ENCODE results near the gene CAND1.

CAND1 gene

GRCh38 chr12:67274186-67274585 is 5.0 kb downstream of the CAND1 start:
- Histone ChIP-seq H2BK5ac (ENCODE audit: low read length) (no peak overlapping the region), H3K36me3 (ENCODE audit: control insufficient read depth, insufficient read depth, low read length) (no peaks in the 10 kb centered on the region), H3K79me1 (ENCODE audit: low read length) (peaks cover 4% of the 10 kb centered on the region), H3K27ac (ENCODE audit: low read depth, low read length) (no peak overlapping the region), H3K4ac (ENCODE audit: low read depth, low read length) (no peak overlapping the region), H3K23ac (ENCODE audit: low read length) (no peak overlapping the region), H4K5ac (ENCODE audit: low read length) (no peak overlapping the region), H3K79me2 (ENCODE audit: control insufficient read depth, insufficient read depth, low read length) (peaks cover 86% of the 10 kb centered on the region), H3K56ac (ENCODE audit: low read length) (no peak overlapping the region), H3K27me3 (ENCODE audit: insufficient read depth, low read length, poor library complexity) (no peaks in the 10 kb centered on the region), H3K4me3 (ENCODE audit: low read length) (no peak overlapping the region), H4K8ac (ENCODE audit: low read depth, low read length) (no peak overlapping the region), H3K18ac (ENCODE audit: low read length) (no peak overlapping the region), H3K4me2 (ENCODE audit: low read length) (no peak overlapping the region), H2AK5ac (ENCODE audit: low read length) (no peak overlapping the region), H2BK120ac (ENCODE audit: low read depth, low read length) (no peak overlapping the region), H2BK15ac (replicated peaks; ENCODE audit: low read depth) (no peak overlapping the region), H3K9ac (ENCODE audit: low read length) (no peak overlapping the region), H3K4me1 (ENCODE audit: control insufficient read depth, low read depth, low read length) (no peaks in the 10 kb centered on the region)
- WGBS (ENCODE audit: extremely low coverage, insufficient coverage, low lambda C conversion rate) = no CpG with 5 or more reads among the region's 3 CpGs
- no peak for DNase-seq

- H3K23ac ChIP-seq (ENCODE audit: low read length) = no peak overlapping the region
Measured at GRCh38 chr12:67275380-67275913, 6.3 kb downstream of the CAND1 start.

DNA sequence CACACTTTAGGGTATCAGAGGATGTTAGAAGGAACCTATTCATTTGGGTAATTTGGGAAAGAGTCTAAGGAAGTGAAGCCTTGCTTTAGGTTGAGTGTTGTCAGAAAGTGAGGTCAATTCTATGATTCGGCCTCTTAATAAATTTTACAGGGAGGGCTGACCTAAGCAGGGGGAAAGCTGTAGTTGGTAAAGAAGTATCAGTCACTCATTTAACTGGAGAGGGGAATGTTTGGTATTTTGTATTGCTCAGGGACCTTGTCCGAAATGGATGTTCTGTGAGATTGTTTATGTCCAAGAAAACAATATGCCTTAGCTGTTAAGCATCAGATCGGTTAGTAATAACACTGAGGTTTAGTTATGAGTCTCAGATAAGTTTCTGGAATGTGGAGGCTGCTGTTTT is 7.3 kb downstream of the CAND1 start:
- H3K4me1 ChIP-seq (ENCODE audit: control insufficient read depth, low read depth, low read length) = no peaks in the 10 kb centered on the region
- no peak overlapping the region for H3K56ac ChIP-seq (ENCODE audit: low read length)
- no peak overlapping the region for H3K18ac ChIP-seq (ENCODE audit: low read length)
- H3K79me2 ChIP-seq (ENCODE audit: control insufficient read depth, insufficient read depth, low read length) = peaks cover 82% of the 10 kb centered on the region
- no peak for DNase-seq
- H2AK5ac ChIP-seq (ENCODE audit: low read length) = no peak overlapping the region
- no peak overlapping the region for H3K9ac ChIP-seq (ENCODE audit: low read length)
- H4K8ac ChIP-seq (ENCODE audit: low read depth, low read length) = no peak overlapping the region
- WGBS (ENCODE audit: extremely low coverage, insufficient coverage, low lambda C conversion rate) = no CpG with 5 or more reads among the region's 3 CpGs
- peaks cover 4% of the 10 kb centered on the region for H3K79me1 ChIP-seq (ENCODE audit: low read length)
- H3K23ac ChIP-seq (ENCODE audit: low read length) = no peak overlapping the region
- no peaks in the 10 kb centered on the region for H3K27me3 ChIP-seq (ENCODE audit: insufficient read depth, low read length, poor library complexity)
- no peak overlapping the region for H2BK5ac ChIP-seq (ENCODE audit: low read length)
- no peak overlapping the region for H2BK120ac ChIP-seq (ENCODE audit: low read depth, low read length)
- H3K27ac ChIP-seq (ENCODE audit: low read depth, low read length) = no peak overlapping the region
- no peaks in the 10 kb centered on the region for H3K36me3 ChIP-seq (ENCODE audit: control insufficient read depth, insufficient read depth, low read length)
- no peak overlapping the region for H3K4me2 ChIP-seq (ENCODE audit: low read length)
- H3K4me3 ChIP-seq (ENCODE audit: low read length) = no peak overlapping the region
- H2BK15ac ChIP-seq (replicated peaks; ENCODE audit: low read depth) = no peak overlapping the region
- no peak overlapping the region for H4K5ac ChIP-seq (ENCODE audit: low read length)
- H3K4ac ChIP-seq (ENCODE audit: low read depth, low read length) = no peak overlapping the region

More at GRCh38 chr12:67275380-67275913, 6.3 kb downstream of the CAND1 start:
- Histone ChIP-seq H4K5ac (ENCODE audit: low read length) (no peak overlapping the region), H3K4me1 (ENCODE audit: control insufficient read depth, low read depth, low read length) (no peaks in the 10 kb centered on the region), H2BK120ac (ENCODE audit: low read depth, low read length) (no peak overlapping the region), H3K56ac (ENCODE audit: low read length) (no peak overlapping the region), H3K27ac (ENCODE audit: low read depth, low read length) (no peak overlapping the region), H3K18ac (ENCODE audit: low read length) (no peak overlapping the region), H2BK5ac (ENCODE audit: low read length) (no peak overlapping the region), H3K4me3 (ENCODE audit: low read length) (no peak overlapping the region), H3K4ac (ENCODE audit: low read depth, low read length) (no peak overlapping the region), H3K27me3 (ENCODE audit: insufficient read depth, low read length, poor library complexity) (no peaks in the 10 kb centered on the region), H3K36me3 (ENCODE audit: control insufficient read depth, insufficient read depth, low read length) (no peaks in the 10 kb centered on the region), H3K79me1 (ENCODE audit: low read length) (peaks cover 4% of the 10 kb centered on the region), H3K79me2 (ENCODE audit: control insufficient read depth, insufficient read depth, low read length) (peaks cover 83% of the 10 kb centered on the region), H4K8ac (ENCODE audit: low read depth, low read length) (no peak overlapping the region), H2AK5ac (ENCODE audit: low read length) (no peak overlapping the region), H3K4me2 (ENCODE audit: low read length) (no peak overlapping the region), H2BK15ac (replicated peaks; ENCODE audit: low read depth) (no peak overlapping the region), H3K9ac (ENCODE audit: low read length) (no peak overlapping the region)
- WGBS (ENCODE audit: extremely low coverage, insufficient coverage, low lambda C conversion rate) = no CpG with 5 or more reads among the region's 6 CpGs
- DNase-seq = no peak

DNA sequence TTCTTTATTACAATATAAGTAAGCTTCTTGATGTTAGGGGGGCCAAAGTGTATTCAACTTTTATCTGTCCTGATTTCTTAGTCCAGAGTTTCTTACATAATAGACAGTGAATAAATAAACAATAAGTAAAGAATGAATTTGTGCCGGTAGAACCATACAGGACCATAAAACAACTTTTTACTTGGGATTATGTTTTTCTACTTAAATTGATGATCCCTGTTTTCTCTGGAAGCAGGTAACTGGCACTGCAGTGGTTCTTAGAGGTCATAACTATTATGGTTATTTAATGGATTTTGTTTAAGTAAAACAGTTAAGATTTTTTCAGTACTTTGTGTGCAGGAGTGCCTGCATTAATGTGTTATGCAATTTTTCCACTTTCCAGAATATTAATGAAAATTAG is 10.5 kb downstream of the CAND1 start:
- H3K4me3 ChIP-seq (ENCODE audit: low read length) = no peak overlapping the region
- no peak overlapping the region for H3K4ac ChIP-seq (ENCODE audit: low read depth, low read length)
- H3K4me1 ChIP-seq (ENCODE audit: control insufficient read depth, low read depth, low read length) = no peaks in the 10 kb centered on the region
- WGBS (ENCODE audit: extremely low coverage, insufficient coverage, low lambda C conversion rate) = no CpG with 5 or more reads among the region's 1 CpG
- H4K5ac ChIP-seq (ENCODE audit: low read length) = no peak overlapping the region
- peaks cover 6% of the 10 kb centered on the region for H3K79me1 ChIP-seq (ENCODE audit: low read length)
- no peaks in the 10 kb centered on the region for H3K27me3 ChIP-seq (ENCODE audit: insufficient read depth, low read length, poor library complexity)
- no peak overlapping the region for H3K27ac ChIP-seq (ENCODE audit: low read depth, low read length)
- no peak overlapping the region for H3K4me2 ChIP-seq (ENCODE audit: low read length)
- H3K18ac ChIP-seq (ENCODE audit: low read length) = no peak overlapping the region
- H2BK5ac ChIP-seq (ENCODE audit: low read length) = no peak overlapping the region
- H3K9ac ChIP-seq (ENCODE audit: low read length) = no peak overlapping the region
- H4K8ac ChIP-seq (ENCODE audit: low read depth, low read length) = no peak overlapping the region
- peaks cover 62% of the 10 kb centered on the region for H3K79me2 ChIP-seq (ENCODE audit: control insufficient read depth, insufficient read depth, low read length)
- no peak overlapping the region for H2AK5ac ChIP-seq (ENCODE audit: low read length)
- H2BK15ac ChIP-seq (replicated peaks; ENCODE audit: low read depth) = no peak overlapping the region
- H3K36me3 ChIP-seq (ENCODE audit: control insufficient read depth, insufficient read depth, low read length) = no peaks in the 10 kb centered on the region
- H3K23ac ChIP-seq (ENCODE audit: low read length) = no peak overlapping the region
- DNase-seq = no peak
- no peak overlapping the region for H3K56ac ChIP-seq (ENCODE audit: low read length)
- no peak overlapping the region for H2BK120ac ChIP-seq (ENCODE audit: low read depth, low read length)

DNA sequence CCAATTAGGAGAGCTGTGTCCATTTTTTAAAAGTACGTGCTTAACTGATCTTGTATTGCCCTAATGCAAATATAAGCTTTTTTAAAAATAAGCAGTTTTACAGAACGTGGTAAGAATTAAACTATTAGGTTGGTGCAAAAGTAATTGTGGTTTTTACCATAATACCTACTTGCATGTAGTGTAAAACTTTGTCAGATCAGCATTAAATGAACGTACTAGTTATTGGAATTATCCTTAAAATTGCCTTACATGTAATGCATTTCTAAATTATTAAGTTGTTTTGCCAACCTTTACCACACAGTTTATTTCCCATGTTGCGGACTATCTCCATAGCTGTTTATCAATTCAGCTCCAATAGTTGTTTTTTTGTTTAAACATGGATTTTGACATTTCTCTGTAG is 10.9 kb downstream of the CAND1 start:
- Histone ChIP-seq H2AK5ac (ENCODE audit: low read length) (no peak overlapping the region), H2BK5ac (ENCODE audit: low read length) (no peak overlapping the region), H3K4me3 (ENCODE audit: low read length) (no peak overlapping the region), H3K23ac (ENCODE audit: low read length) (no peak overlapping the region), H3K79me1 (ENCODE audit: low read length) (peaks cover 6% of the 10 kb centered on the region), H3K36me3 (ENCODE audit: control insufficient read depth, insufficient read depth, low read length) (no peaks in the 10 kb centered on the region), H3K4ac (ENCODE audit: low read depth, low read length) (no peak overlapping the region), H3K4me2 (ENCODE audit: low read length) (no peak overlapping the region), H3K4me1 (ENCODE audit: control insufficient read depth, low read depth, low read length) (no peaks in the 10 kb centered on the region), H2BK120ac (ENCODE audit: low read depth, low read length) (no peak overlapping the region), H4K8ac (ENCODE audit: low read depth, low read length) (no peak overlapping the region), H4K5ac (ENCODE audit: low read length) (no peak overlapping the region), H3K27ac (ENCODE audit: low read depth, low read length) (no peak overlapping the region), H3K27me3 (ENCODE audit: insufficient read depth, low read length, poor library complexity) (no peaks in the 10 kb centered on the region), H3K56ac (ENCODE audit: low read length) (no peak overlapping the region), H3K9ac (ENCODE audit: low read length) (no peak overlapping the region), H2BK15ac (replicated peaks; ENCODE audit: low read depth) (no peak overlapping the region), H3K18ac (ENCODE audit: low read length) (no peak overlapping the region), H3K79me2 (ENCODE audit: control insufficient read depth, insufficient read depth, low read length) (peaks cover 57% of the 10 kb centered on the region)
- DNase-seq = no peak
- WGBS (ENCODE audit: extremely low coverage, insufficient coverage, low lambda C conversion rate) = no CpG with 5 or more reads among the region's 4 CpGs

GRCh38 chr12:67280572-67280971 is 11.4 kb downstream of the CAND1 start:
- Histone ChIP-seq H3K27me3 (ENCODE audit: insufficient read depth, low read length, poor library complexity) (no peaks in the 10 kb centered on the region), H3K4me2 (ENCODE audit: low read length) (no peak overlapping the region), H3K9ac (ENCODE audit: low read length) (no peak overlapping the region), H3K4me3 (ENCODE audit: low read length) (no peak overlapping the region), H4K5ac (ENCODE audit: low read length) (no peak overlapping the region), H3K23ac (ENCODE audit: low read length) (no peak overlapping the region), H2AK5ac (ENCODE audit: low read length) (no peak overlapping the region), H2BK120ac (ENCODE audit: low read depth, low read length) (no peak overlapping the region), H3K4me1 (ENCODE audit: control insufficient read depth, low read depth, low read length) (no peaks in the 10 kb centered on the region), H4K8ac (ENCODE audit: low read depth, low read length) (no peak overlapping the region), H2BK5ac (ENCODE audit: low read length) (no peak overlapping the region), H3K18ac (ENCODE audit: low read length) (no peak overlapping the region), H3K4ac (ENCODE audit: low read depth, low read length) (no peak overlapping the region), H2BK15ac (replicated peaks; ENCODE audit: low read depth) (no peak overlapping the region), H3K79me2 (ENCODE audit: control insufficient read depth, insufficient read depth, low read length) (peaks cover 53% of the 10 kb centered on the region), H3K27ac (ENCODE audit: low read depth, low read length) (no peak overlapping the region), H3K36me3 (ENCODE audit: control insufficient read depth, insufficient read depth, low read length) (no peaks in the 10 kb centered on the region), H3K79me1 (ENCODE audit: low read length) (peaks cover 4% of the 10 kb centered on the region), H3K56ac (ENCODE audit: low read length) (no peak overlapping the region)
- DNase-seq = no peak
- no CpG with 5 or more reads among the region's 2 CpGs for WGBS (ENCODE audit: extremely low coverage, insufficient coverage, low lambda C conversion rate)

Data from mesendoderm (in vitro differentiated cells).